Endometrial microvascular endothelial cells (primary cell): ENCODE data around the gene CDSN. TPM values are rescaled to one million over a fixed set of nuclear protein-coding genes. Genes with fewer than 3 reads are reported as not detected.

Experiments
- in situ Hi-C: cut with HindIII; loops from 2 replicates; pipeline ENCODE4 v1.10.0; 2017; ENCODE audit warnings: low sequenced_read_pairs, low pct_unique_long_range_greater_than_20kb; ENCODE audit errors: inconsistent ontology term
- total RNA-seq: library from RNA; depleted of rRNA; stranded (reverse); fragments of >200 nt; gene quantifications from one replicate; pipeline ENCODE4 v1.2.3, GENCODE V29; 2015; ENCODE audit errors: inconsistent ontology term

CDSN gene
- total RNA-seq, 1 donor from 2014 or later: not detected

- in situ Hi-C loops: no loop called here
These were observed 54.7 kb downstream of the CDSN start for GRCh38 chr6:31065556-31065955.

Other genes with a start within 250 kb of the CDSN start
- gene DDR1, start 235.9 kb downstream of the CDSN start, total RNA-seq: 16.6 TPM
- gene GTF2H4, start 212.2 kb downstream of the CDSN start, total RNA-seq: 11.6 TPM
- 37.4 TPM for gene VARS2, start 206.2 kb downstream of the CDSN start, total RNA-seq
- gene SFTA2, start 188.3 kb downstream of the CDSN start, total RNA-seq: not detected
- gene MUCL3, start 179.5 kb downstream of the CDSN start, total RNA-seq: not detected
- gene MUC21, start 136.7 kb downstream of the CDSN start, total RNA-seq: not detected
- gene MUC22, start 110.0 kb downstream of the CDSN start, total RNA-seq: not detected
- not detected for gene C6orf15, start 7.9 kb downstream of the CDSN start, total RNA-seq
- 0.46 TPM for gene PSORS1C1, start 5.6 kb downstream of the CDSN start, total RNA-seq
- gene PSORS1C2, start 18.6 kb upstream of the CDSN start, total RNA-seq: not detected
- gene CCHCR1, start 37.4 kb upstream of the CDSN start, total RNA-seq: 30.2 TPM
- gene TCF19, start 38.1 kb upstream of the CDSN start, total RNA-seq: 53.7 TPM
- 6.4 TPM for gene POU5F1, start 50.2 kb upstream of the CDSN start, total RNA-seq
- gene HLA-C, start 151.6 kb upstream of the CDSN start, total RNA-seq: 719 TPM
- 719 TPM for gene HLA-B, start 236.7 kb upstream of the CDSN start, total RNA-seq